Measurements from ENCODE around the gene INHBC.
"Not testable (repeated sequence)": the region's sequence is repeated elsewhere in the genome, so short reads cannot be mapped to it uniquely, and the experiment has no call there.

INHBC gene

DNA sequence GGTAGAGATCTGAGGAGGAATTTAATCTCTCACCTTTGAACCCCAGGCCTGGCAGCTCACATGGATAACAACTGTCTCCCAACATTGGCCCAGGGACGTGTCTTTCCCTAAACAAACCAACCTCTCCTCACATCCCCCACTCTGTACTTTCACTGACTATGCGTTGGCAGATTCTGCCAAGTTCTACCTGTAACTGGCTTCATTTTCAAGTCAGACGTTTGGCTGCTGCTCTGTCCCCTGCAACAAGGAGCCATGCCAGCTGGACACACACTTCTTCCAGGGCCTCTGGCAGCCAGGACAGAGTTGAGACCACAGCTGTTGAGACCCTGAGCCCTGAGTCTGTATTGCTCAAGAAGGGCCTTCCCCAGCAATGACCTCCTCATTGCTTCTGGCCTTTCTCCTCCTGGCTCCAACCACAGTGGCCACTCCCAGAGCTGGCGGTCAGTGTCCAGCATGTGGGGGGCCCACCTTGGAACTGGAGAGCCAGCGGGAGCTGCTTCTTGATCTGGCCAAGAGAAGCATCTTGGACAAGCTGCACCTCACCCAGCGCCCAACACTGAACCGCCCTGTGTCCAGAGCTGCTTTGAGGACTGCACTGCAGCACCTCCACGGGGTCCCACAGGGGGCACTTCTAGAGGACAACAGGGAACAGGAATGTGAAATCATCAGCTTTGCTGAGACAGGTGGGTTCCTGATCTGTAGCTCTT is at the start of gene INHBC:
Gene INHBC, plus strand, starts transcription at position 268 of the 707 bp plus-strand sequence. Its CDS starts 103 bp downstream, at position 371.
- no peak for DNase-seq

DNA sequence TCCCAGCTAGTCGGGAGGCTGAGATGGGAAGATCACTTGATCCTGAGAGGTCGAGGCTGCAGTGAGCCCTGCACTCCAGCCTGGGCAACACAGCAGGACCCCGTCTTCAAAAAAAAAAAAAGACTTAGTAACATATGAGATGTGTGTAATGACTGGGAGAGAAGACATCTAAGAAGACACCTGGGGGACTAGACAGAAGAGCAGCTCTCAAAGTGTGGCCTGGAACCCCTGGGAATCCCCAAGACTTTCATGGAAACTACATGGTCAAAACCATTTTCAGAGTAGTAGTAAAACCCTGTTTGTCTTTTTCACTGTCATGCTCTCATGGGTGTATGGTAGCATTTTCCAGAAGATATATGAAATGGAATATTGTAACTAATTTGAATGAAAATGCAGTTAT is 49.0 kb upstream of the INHBC start:
- no peak for DNase-seq

DNA sequence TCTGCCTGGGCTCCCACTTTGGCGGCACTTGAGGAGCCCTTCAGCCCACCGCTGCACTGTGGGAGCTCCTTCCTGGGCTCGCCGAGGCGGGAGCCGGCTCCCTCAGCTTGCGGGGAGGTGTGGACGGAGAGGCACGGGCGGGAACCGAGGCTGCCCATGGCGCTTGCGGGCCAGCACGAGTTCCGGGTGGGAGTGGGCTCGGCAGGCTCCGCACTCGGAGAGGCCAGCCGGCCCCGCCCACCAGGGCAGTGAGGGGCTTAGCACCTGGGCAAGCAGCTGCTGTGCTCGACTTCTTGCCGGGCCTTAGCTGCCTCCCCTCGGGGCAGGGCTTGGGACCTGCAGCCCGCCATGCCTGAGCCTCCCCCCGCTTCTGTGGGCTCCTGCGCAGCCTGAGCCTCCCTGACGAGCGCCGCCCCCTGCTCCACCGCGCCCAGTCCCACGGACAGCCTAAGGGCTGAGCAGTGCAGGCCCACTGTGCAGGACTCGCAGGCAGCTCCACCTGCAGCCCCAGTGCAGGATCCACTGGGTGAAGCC is 48.3 kb upstream of the INHBC start:
- DNase-seq: no peak

- DNase-seq: no peak
These were observed 46.2 kb upstream of the INHBC start for GRCh38 chr12:57388425-57388824.

DNA sequence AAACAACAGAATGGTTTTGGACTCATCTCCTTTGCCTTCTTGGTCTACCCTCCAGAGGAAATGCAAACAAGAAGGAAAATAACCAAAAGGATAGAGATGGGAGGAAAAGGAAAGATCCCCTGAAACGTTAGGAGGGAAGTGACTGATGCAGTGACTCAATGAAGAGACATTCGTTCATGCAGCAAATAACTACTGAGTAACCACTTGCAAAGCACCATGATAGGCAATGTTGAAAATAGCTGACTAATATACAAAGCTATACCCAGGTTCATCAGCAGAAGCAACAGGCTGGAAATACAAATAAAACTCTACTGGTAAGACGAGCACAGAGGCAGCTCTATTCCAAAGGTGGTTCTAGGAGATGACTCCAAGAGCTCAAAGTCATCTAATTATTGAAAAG is 45.6 kb upstream of the INHBC start:
- no peak for DNase-seq

DNA sequence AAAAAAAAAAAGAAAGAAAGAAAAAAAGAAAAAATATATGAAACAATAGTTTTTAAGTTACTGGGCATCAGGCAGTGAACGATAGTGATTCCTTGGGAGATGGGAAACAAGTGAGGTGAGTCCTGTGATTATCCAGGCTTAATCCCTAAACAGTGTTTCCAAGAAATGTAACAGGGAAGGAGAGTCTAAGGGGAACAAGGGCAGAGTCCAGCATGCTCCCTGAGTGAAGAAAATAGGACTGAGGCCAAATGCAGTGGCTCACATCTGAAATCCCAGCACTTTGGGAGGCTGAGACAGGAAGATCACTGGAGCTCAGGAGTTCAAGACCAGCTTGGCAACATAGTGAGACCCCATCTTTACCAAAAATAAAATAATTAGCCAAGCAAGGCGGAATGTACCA is 44.4 kb upstream of the INHBC start:
- DNase-seq: no peak

DNA sequence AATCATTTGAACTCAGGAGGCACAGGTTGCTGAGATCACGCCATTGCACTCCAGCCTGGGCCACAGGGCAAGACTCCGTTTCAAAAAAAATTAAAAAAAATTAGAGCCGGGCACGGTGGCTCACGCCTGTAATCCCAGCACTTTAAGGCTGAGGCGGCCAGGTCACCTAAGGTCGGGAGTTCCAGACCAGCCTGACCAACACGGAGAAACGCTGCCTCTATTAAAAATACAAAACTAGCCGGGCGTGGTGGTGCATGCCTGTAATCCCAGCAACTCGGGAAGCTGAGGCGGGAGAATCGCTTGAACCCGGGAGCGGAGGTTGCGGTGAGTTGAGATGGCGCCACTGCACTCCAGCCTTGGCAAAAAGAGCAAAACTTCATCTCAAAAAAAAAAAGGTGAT is 39.5 kb upstream of the INHBC start:
- no peak for DNase-seq

- no peak for DNase-seq
These were observed 37.1 kb upstream of the INHBC start for GRCh38 chr12:57397441-57397840.

DNA sequence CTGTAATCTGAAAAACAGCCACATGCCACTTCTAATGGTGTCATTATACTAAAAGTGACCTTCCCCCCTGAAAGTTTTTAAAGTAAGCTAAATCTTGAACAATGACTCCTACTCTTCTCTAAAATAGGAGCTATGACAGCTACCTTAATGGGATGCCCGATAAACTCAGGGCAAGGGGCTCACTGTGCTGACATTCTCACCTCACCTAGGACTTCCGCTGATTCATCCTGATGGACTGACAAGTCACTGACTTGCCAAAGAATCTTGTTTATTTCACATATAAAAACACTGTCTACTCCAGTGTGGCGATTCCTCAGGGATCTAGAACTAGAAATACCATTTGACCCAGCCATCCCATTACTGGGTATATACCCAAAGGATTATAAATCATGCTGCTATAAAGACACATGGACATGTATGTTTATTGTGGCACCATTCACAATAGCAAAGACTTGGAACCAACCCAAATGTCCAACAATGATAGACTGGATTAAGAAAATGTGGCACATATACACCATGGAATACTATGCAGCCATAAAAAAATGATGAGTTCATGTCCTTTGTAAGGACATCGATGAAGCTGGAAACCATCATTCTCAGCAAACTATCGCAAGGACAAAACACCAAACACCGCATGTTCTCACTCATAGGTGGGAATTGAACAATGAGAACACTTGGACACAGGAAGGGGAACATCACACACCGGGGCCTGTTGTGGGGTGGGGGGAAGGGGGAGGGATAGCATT is 34.7 kb upstream of the INHBC start:
- DNase-seq: not testable (repeated sequence)

GRCh38 chr12:57401165-57401564 is 33.4 kb upstream of the INHBC start:
- no peak for DNase-seq

DNA sequence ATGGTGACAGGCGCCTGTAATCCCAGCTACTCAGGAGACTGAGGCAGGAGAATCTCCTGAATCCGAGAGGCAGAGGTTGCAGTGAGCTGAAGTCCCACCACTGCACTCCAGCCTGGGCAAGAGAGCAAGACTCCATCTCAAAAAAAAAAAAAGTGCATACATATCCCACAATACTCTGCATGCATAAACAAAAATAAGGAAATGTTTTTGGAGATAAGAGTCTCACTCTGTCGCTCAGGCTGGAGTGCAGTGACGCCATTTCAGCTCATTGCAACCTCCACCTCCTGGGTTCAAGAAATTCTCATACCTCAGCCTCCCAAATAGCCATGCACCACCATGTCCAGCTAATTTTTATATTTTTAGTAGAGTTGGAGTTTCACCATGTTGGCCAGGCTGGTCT is 32.4 kb upstream of the INHBC start:
- not testable (repeated sequence) for DNase-seq

DNA sequence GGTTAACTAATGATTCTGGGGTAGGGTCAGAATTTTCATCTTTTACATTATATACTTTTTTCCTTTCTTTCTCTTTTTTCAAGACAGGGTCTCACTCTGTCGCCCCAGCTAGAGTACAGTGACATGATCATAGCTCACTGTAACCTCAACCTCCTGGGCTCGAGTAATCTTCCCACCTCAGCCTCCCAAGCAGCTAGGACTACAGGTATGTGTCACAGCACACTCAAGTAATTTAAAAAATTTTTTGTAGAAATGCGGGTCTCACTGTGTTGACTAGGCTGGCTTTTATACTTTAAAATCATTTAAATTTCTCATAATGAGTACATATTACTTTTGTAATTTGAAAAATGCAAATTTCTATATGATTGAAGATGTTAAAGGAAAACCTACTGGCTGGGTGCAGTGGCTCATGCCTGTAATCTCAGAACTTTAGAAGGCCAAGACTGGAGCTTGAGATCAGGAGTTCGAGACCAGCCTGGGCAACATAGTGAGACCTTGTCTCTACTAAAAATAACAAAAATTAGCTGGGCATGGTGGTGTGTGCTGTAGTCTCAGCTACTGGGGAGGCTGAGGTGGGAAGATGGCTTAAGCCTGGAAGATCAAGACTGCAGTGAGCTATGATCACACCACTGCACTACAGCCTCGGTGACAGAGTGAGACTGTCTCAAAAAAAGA is 29.5 kb upstream of the INHBC start:
- DNase-seq: peak; percentile 41

DNA sequence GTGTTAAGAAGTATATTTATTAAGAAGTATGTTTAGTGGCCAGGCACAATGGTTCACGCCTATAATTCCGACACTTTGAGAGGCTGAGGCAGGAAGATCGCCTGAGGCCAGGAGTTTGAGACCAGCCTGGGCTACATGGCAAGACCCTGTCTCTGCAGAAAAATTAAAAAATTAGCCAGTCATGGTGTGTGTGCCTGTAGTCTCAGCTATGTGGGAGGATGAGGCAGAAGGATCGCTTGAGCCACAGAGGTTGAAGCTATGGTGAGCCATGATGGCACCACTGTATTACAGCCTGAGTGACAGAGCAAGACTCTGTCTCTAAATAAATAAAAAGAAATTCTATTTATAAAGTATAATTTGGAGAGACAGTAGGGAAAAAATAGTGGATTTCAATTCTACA is 24.1 kb upstream of the INHBC start:
- DNase-seq: no peak

- DNase-seq: not testable (repeated sequence)
These were observed 20.4 kb upstream of the INHBC start for GRCh38 chr12:57414160-57414559.

DNA sequence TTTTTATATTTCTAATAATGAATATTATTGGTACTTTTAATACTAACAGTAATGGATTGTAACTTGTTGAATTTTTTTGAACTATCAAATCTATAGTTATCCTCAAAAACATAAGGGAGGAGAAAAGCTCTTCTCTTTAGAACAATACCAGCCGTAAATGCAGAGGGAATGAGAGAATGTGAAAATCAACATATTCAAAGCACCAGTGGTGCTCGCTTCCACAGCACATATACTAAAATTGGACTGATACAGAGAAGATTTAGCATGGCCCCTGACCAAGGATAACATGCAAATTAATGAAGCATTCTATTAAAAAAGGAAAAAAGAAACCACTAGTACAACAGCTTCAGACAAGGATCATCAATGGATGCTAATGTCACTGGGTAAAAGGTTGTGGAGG is 19.5 kb upstream of the INHBC start:
- DNase-seq: no peak

- no peak for DNase-seq
These were observed 18.3 kb upstream of the INHBC start for GRCh38 chr12:57416039-57416996.

DNA sequence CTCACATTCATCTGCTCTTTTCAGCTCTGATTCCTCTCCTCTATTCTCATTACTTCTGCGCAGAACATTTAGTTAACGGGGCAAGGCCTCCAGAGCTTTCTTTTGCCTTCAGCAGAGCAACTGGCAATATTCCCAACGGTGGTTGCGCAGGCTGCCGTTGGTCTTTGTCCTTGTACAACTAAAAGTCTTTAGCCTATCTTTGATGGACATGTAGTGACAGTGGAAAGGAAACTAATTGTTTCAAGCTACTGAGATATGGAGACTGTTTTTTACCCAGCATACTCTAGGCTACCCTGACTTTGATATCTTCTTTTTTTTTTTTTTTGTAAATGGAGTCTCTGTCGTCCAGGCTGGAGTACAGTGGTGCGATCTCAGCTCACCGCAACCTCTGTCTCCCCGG is 16.3 kb upstream of the INHBC start:
- DNase-seq: no peak

DNA sequence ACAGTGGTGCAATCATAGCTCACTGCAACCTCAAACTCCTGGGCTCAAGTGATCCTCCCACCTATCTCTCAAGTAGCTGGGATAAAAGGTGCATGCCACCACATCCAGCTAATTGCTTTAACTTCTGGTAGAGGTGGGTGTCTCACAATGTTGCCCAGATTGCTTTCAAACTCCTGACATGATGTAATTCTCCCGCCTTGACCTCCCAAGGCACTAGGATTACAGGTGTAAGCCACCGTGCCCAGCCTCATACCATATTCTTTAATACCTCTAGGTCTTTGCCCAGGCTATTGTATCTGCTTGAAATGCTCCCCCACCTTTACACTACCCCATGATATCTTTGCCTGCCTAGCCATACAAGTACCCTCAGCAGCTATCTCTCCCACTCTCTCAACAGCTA is 15.1 kb upstream of the INHBC start:
- DNase-seq: no peak

GRCh38 chr12:57420482-57420881 is 14.1 kb upstream of the INHBC start:
- DNase-seq: no peak

DNA sequence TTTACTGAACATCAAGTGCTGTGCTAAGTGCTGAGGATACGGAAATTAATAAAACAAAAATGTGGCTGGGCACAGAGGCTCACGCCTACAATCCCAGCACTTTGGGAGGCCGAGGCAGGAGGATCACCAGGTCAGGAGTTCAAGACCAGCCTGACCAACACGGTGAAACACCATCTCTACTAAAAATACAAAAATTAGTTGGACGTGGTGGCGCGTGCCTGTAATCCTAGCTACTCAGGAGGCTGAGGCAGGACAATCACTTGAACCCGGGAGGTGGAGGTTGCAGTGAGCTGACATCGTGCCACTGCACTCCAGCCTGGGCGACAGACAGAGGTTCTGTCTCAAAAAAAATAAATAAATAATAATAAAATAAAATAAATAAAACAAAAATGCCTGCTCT is 7.6 kb upstream of the INHBC start:
- DNase-seq: peak; percentile 13

DNA sequence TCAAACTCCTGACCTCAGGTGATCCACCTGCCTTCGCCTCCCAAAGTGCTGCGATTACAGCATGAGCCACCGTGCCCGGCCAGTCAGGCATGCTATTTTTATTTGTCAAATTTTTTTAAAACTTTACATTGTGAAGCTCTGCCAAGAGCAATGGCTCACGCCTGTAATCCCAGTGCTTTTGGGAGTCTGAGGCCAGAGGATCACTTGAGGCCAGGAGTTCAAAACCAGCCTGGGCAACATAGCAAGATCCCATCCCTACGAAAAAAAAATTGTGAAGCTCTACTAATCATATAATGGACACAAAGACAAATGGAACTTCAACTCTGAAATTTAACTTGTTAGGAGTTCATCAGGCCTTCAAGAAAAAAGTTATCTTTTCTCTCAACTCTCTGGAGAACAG is 5.6 kb upstream of the INHBC start:
- DNase-seq: peak; percentile 18

DNA sequence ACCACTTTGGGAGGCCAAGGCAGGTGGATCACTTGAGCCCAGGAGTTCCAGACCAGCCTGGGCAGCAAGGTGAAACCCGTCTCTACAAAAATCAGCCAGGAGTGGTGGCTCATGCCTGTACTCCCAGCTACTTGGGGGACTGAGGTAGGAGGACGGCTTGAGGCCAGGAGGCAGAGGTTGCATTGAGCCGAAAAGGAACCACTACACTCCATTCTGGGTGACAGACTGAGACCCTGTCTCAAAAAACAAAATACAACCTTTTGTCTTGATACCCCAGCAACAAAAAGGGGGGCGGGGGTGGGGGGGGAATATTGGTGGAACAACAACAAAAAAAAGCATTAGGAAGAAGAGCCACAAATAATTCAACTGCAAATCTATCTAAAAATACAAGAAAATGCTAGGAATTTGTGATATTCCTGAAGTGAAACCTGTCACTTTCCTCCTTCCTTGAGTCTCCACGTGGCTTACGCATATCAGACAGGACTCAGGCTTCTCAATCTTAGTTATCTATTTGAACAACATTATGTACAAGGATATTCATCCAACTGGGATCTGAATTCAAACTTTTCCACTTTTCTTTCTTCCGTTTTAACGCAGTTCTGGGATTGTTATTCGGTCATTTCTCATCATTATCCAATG is 5.0 kb upstream of the INHBC start:
- DNase-seq: peak; percentile 25

Data from stimulated activated CD8-positive, alpha-beta memory T cell treated with anti-CD3 and anti-CD28 coated beads, Interleukin-4, amount 100 ng/mL, for 48 hours (primary cell).